Gastroesophageal sphincter (tissue), 4 donors: Measurements from ENCODE around the gene TNFRSF9. TPM values are rescaled to one million over a fixed set of nuclear protein-coding genes. Genes with fewer than 3 reads are reported as not detected.
A peak's percentile ranks its signal among the peaks of the same experiment; 100 is the strongest.

ENCODE experiments used
- ATAC-seq: fragments of 150-250 bp; one replicate; pipeline ENCODE4 v1.9.1; 2016; ENCODE audit warnings: mild to moderate bottlenecking, moderate library complexity
- H3K27ac ChIP-seq, 4 donors: fragments of 200-600 bp; sonication (generic) in 3 of 4; 1 replicate in 3 of 4; 2 replicates in 1 of 4; pipeline ENCODE4 v1.5.1; 2016 to 2019
- H3K27me3 ChIP-seq: fragments of 200-600 bp; sonication (generic); one replicate; pipeline ENCODE4 v1.5.1; 2019
- H3K36me3 ChIP-seq, 2 donors: fragments of 200-600 bp; sonication (generic); one replicate each; pipeline ENCODE4 v1.5.1; 2019; ENCODE audit warnings: control low read depth in 1 of 2
- H3K4me1 ChIP-seq, 3 donors: fragments of 200-600 bp; sonication (generic); 1 replicate in 2 of 3; 2 replicates in 1 of 3; pipeline ENCODE4 v1.5.1; 2016 to 2019; ENCODE audit warnings: control low read depth in 2 of 3
- H3K4me3 ChIP-seq, 2 donors: fragments of 200-600 bp; sonication (generic); one replicate each; pipeline ENCODE4 v1.5.1; 2019; ENCODE audit warnings: mild to moderate bottlenecking in 1 of 2, moderate library complexity in 1 of 2
- H3K9me3 ChIP-seq, 3 donors: fragments of 200-600 bp; sonication (generic); one replicate each; pipeline ENCODE4 v1.5.1; 2017 to 2019; ENCODE audit warnings: control low read depth in 2 of 3
- EP300 ChIP-seq: sonication (generic); formaldehyde crosslinking; IDR thresholded peaks from one replicate; pipeline ENCODE4 v1.6.1; 2017; ENCODE audit warnings: antibody characterized with exemption, mild to moderate bottlenecking
- POLR2A ChIP-seq, 2 donors: fragments of 450-650 bp; IDR thresholded peaks; one replicate each; pipeline ENCODE4 v1.6.1; 2017; ENCODE audit warnings: antibody characterized with exemption in 2 of 2, mild to moderate bottlenecking in 2 of 2, moderate library complexity in 1 of 2
- POLR2AphosphoS5 ChIP-seq: sonication (generic); formaldehyde crosslinking; IDR thresholded peaks from one replicate; pipeline ENCODE4 v1.6.1; 2017; ENCODE audit warnings: antibody characterized with exemption
- WGBS, 2 donors: methylation state at CpG; one replicate each; pipeline ENCODE4 v1.1.5; 2018; ENCODE audit warnings: low coverage in 1 of 2; 5-methylcytosine and 5-hydroxymethylcytosine counted together
- total RNA-seq, 4 donors: library from RNA; depleted of rRNA; stranded (reverse); fragments of >200 nt; gene quantifications; one replicate each; pipeline ENCODE4 v1.1.0, GENCODE V29; 2016
- TF ChIP-seq, protein P1 (sequence below), 4 experiments: fragments of 200-600 bp in 2 of 4; fragments of 450-650 bp in 2 of 4; sonication (generic) in 1 of 4; IDR thresholded peaks; one replicate each; pipeline ENCODE4 v1.5.1; 2017 to 2019; ENCODE audit warnings: antibody characterized with exemption in 4 of 4, mild to moderate bottlenecking in 2 of 4, moderate library complexity in 2 of 4

Gene TNFRSF9
- total RNA-seq, 4 donors from 2014 or later = 0.13 to 0.31 TPM; not detected in 2

- Histone ChIP-seq H3K4me3 (peak overlapping the region in 1 of 2 donors; percentile 32), H3K27ac (no peak overlapping the region), H3K27me3 (no peaks in the 10 kb centered on the region), H3K9me3 (no peaks in the 10 kb centered on the region), H3K4me1 (peaks cover 0 to 7% (median 0%) of the 10 kb centered on the region in 3 donors), H3K36me3 (no peaks in the 10 kb centered on the region)
- ATAC-seq = peak; percentile 85
- no peak for TF ChIP-seq POLR2A (IDR thresholded peaks at IDR 0.05)
- TF ChIP-seq, protein P1, sequence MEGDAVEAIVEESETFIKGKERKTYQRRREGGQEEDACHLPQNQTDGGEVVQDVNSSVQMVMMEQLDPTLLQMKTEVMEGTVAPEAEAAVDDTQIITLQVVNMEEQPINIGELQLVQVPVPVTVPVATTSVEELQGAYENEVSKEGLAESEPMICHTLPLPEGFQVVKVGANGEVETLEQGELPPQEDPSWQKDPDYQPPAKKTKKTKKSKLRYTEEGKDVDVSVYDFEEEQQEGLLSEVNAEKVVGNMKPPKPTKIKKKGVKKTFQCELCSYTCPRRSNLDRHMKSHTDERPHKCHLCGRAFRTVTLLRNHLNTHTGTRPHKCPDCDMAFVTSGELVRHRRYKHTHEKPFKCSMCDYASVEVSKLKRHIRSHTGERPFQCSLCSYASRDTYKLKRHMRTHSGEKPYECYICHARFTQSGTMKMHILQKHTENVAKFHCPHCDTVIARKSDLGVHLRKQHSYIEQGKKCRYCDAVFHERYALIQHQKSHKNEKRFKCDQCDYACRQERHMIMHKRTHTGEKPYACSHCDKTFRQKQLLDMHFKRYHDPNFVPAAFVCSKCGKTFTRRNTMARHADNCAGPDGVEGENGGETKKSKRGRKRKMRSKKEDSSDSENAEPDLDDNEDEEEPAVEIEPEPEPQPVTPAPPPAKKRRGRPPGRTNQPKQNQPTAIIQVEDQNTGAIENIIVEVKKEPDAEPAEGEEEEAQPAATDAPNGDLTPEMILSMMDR (IDR thresholded peaks at IDR 0.05) = peak; percentile 51 to 78 (median 66)
- WGBS, 2 donors = 21 to 24% methylated on average over 10 to 21 of the region's 21 CpGs
Measured at GRCh38 chr1:7902478-7903085, 38.1 kb downstream of the TNFRSF9 start.

DNA sequence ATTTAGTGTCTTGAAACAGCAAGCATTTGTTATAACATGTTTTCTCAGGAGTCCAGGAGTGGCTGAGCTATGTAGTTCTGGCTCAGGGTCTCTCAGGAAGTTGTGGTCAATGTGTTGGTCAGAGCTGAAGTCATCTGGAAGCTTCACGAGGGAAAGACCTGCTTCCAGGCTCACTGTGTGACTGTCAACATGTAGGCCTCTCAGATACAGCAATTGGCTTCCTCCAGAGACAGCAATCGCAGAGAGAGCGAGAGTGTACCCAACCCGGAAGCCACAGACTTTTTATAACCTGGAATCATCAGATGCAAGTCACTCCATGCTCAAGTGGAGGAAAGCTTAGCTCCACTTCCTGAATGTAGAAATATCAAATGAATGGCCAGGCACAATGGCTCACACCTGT lies 40.9 kb downstream of the TNFRSF9 start:
- no peaks in the 10 kb centered on the region for H3K27me3 ChIP-seq
- no peak for ATAC-seq
- no peak overlapping the region for H3K27ac ChIP-seq
- peaks cover 0 to 7% (median 0%) of the 10 kb centered on the region in 3 donors for H3K4me1 ChIP-seq
- H3K36me3 ChIP-seq = no peaks in the 10 kb centered on the region
- H3K4me3 ChIP-seq = no peak overlapping the region
- 74 to 83% methylated on average over 1 to 4 of the region's 4 CpGs for WGBS, 2 donors
- TF ChIP-seq EP300 = no peak
- TF ChIP-seq POLR2AphosphoS5 = no peak
- TF ChIP-seq, protein P1 (IDR thresholded peaks at IDR 0.05) = no peak
- TF ChIP-seq POLR2A (IDR thresholded peaks at IDR 0.05) = no peak
- H3K9me3 ChIP-seq = no peaks in the 10 kb centered on the region

DNA sequence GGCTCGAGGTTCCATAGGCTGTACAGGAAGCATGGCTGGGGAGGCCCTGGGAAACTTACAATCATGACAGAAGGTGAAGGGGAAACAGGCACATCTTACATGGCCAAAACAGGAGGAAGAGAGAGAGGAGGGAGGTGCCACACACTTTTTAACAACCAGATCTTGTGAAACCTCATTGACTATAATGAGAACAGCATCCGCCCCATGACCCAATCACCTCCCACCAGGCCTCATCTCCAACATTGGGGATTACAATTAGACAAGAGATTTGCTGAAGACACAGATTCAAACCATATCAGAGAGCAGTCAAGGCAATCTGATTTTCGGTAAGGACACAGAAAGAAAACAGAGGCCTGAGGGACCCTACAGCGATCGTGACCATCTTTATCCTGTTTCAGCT lies 41.7 kb downstream of the TNFRSF9 start:
- Histone ChIP-seq H3K9me3 (no peaks in the 10 kb centered on the region), H3K27me3 (no peaks in the 10 kb centered on the region), H3K27ac (no peak overlapping the region), H3K4me3 (no peak overlapping the region), H3K36me3 (no peaks in the 10 kb centered on the region), H3K4me1 (peaks cover 0 to 7% (median 0%) of the 10 kb centered on the region in 3 donors)
- TF ChIP-seq, protein P1 (IDR thresholded peaks at IDR 0.05) = no peak
- TF ChIP-seq POLR2A (IDR thresholded peaks at IDR 0.05) (no peak), POLR2AphosphoS5 (no peak), EP300 (no peak)
- no peak for ATAC-seq
- WGBS, 2 donors = 79 to 85% methylated on average over 5 of the region's 5 CpGs

DNA sequence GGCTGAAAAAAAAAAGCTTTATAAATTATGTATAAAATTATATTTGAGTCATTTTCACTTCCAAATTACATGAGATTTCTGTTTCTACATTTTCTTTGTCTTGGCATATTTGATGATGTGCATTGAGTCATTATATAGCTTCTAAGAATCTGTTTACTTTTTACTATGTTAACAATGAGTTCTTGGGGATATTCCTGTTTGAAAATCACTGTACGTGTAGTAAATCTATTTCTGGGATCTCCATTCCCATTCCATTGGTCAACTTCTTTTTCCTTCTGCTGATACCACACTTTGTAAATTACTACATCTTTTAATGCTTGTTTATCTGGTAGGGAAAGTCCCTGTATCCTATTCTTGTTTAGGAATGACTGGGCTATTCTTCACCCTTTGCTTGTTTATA lies 43.6 kb downstream of the TNFRSF9 start:
- 25% methylated on average over 1 of the region's 1 CpG for WGBS, 2 donors
- Histone ChIP-seq H3K27me3 (no peaks in the 10 kb centered on the region), H3K4me1 (no peaks in the 10 kb centered on the region), H3K27ac (no peak overlapping the region), H3K36me3 (no peaks in the 10 kb centered on the region), H3K4me3 (no peak overlapping the region), H3K9me3 (no peaks in the 10 kb centered on the region)
- ATAC-seq = no peak
- TF ChIP-seq POLR2AphosphoS5 (no peak), POLR2A (IDR thresholded peaks at IDR 0.05) (no peak), EP300 (no peak)
- TF ChIP-seq, protein P1 (IDR thresholded peaks at IDR 0.05) = no peak

DNA sequence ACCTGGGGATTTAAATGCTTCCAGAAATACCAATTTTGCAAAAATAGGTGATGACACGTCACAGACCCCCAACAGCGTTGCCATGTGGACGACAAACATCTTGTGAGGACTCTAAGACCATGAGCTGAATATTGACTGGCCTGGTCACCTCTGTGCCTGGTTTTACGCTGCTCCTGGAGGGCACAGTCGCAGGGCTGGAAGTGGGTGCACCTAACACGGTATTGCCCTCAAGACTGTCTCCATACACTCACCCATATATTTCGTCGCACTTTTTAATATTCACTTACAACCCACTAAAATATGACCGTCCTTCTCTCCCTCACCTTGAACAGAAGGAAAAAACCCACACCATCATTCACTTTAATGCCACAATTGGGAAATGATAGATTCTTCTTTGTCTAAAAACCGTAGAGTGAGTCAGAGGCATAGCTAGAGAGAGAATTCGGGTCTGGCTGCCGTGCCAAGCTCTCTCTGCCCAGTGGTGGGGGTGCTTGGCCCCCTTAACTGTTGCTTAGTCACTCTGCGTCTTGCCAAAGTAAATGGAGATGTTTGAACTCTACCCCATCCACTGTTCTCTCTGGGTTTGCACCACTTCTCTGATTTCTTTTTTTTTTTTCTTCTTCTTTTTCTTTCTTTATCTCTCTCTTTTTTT lies 47.0 kb downstream of the TNFRSF9 start:
- peaks cover 16% of the 10 kb centered on the region for H3K27me3 ChIP-seq
- no peak overlapping the region for H3K27ac ChIP-seq
- TF ChIP-seq POLR2AphosphoS5 (peak; percentile 23), EP300 (no peak)
- 68 to 84% methylated on average over 12 to 13 of the region's 13 CpGs for WGBS, 2 donors
- H3K4me3 ChIP-seq = no peak overlapping the region
- no peaks in the 10 kb centered on the region for H3K4me1 ChIP-seq
- no peak for ATAC-seq
- H3K9me3 ChIP-seq = no peaks in the 10 kb centered on the region
- no peaks in the 10 kb centered on the region for H3K36me3 ChIP-seq
